GM12878 (cell line): ENCODE measurements around the gene CAPS. TPM values are rescaled to one million over a fixed set of nuclear protein-coding genes. Genes with fewer than 3 reads are reported as not detected.
A peak's percentile ranks its signal among the peaks of the same experiment; 100 is the strongest.

ENCODE experiments used
- ATF3 ChIP-seq: IDR thresholded peaks from 2 replicates; pipeline ENCODE4 v1.6.1; 2011; ENCODE audit warnings: low read depth, mild to moderate bottlenecking, low read length, moderate library complexity, borderline replicate concordance; ENCODE audit errors: extremely low read depth
- BCLAF1 ChIP-seq: fragments of 450-650 bp; IDR thresholded peaks from 2 replicates; pipeline ENCODE4 v1.6.1; 2017; ENCODE audit warnings: antibody characterized with exemption, mild to moderate bottlenecking, moderate library complexity
- CEBPZ ChIP-seq: fragments of 150-350 bp; IDR thresholded peaks from 2 replicates; pipeline ENCODE4 v1.6.1; 2016; ENCODE audit warnings: low read depth, low read length
- CUX1 ChIP-seq: IDR thresholded peaks from 2 replicates; pipeline ENCODE4 v1.6.1; 2012; ENCODE audit warnings: improper control_type of control experiment, low read depth, low read length; ENCODE audit not compliant: insufficient replicate concordance
- HDGF ChIP-seq: fragments of 450-650 bp; IDR thresholded peaks from 2 replicates; pipeline ENCODE4 v1.6.1; 2016; ENCODE audit warnings: antibody characterized with exemption
- LARP7 ChIP-seq: fragments of 450-650 bp; IDR thresholded peaks from 2 replicates; pipeline ENCODE4 v1.6.1; 2017; ENCODE audit warnings: mild to moderate bottlenecking
- MXI1 ChIP-seq: fragments of 150-350 bp; IDR thresholded peaks from 2 replicates; pipeline ENCODE4 v1.6.1; 2011; ENCODE audit warnings: low read depth, mild to moderate bottlenecking, inconsistent platforms, low read length, improper control_type of control experiment
- SPI1 ChIP-seq: IDR thresholded peaks from 2 replicates; pipeline ENCODE4 v1.6.1; 2011; ENCODE audit warnings: low read depth, mild to moderate bottlenecking, low read length, moderate library complexity, borderline replicate concordance; ENCODE audit not compliant: insufficient read depth
- SREBF1 ChIP-seq: IDR thresholded peaks from 2 replicates; pipeline ENCODE4 v1.6.1; 2012; ENCODE audit warnings: mild to moderate bottlenecking, low read length
- ZBTB4 ChIP-seq: fragments of 450-650 bp; formaldehyde crosslinking; IDR thresholded peaks from 2 replicates; pipeline ENCODE4 v1.4.0; 2022; ENCODE audit warnings: mild to moderate bottlenecking, moderate library complexity
- ZNF217 ChIP-seq: fragments of 450-650 bp; IDR thresholded peaks from 2 replicates; pipeline ENCODE4 v1.6.1; 2017; ENCODE audit warnings: antibody characterized with exemption, mild to moderate bottlenecking
- ZNF24 ChIP-seq: fragments of 450-650 bp; IDR thresholded peaks from 2 replicates; pipeline ENCODE4 v1.6.1; 2017; ENCODE audit warnings: antibody characterized with exemption, mild to moderate bottlenecking
- ZNF274 ChIP-seq: IDR thresholded peaks from one replicate; pipeline ENCODE4 v1.8.0; 2011; ENCODE audit not compliant: insufficient read length, insufficient read depth
- polyA plus RNA-seq, 11 experiments: library from polyadenylated mRNA; depleted of rRNA in 4 of 11; unstranded in 6 of 11; stranded (reverse) in 5 of 11; fragments of >200 nt; fragmentation: Nextera tagmentation in 4 of 11; fragmentation: Illumina TruSeq in 1 of 11; extraction: Ambion mirVana in 4 of 11; extraction: Trizol in 1 of 11; gene quantifications; 1 replicate in 1 of 11; 2 replicates in 10 of 11; pipeline versions ENCODE4 v1.2.1 to v1.2.3, GENCODE V29; 2011 to 2016; ENCODE audit warnings: inconsistent platforms in 2 of 11, missing spikeins in 2 of 11, low read depth in 1 of 11
- total RNA-seq, 4 experiments: library from RNA; depleted of rRNA in 3 of 4; stranded (reverse); fragments of >200 nt in 3 of 4; fragmentation: Illumina TruSeq in 1 of 4; extraction: Trizol in 1 of 4; gene quantifications; 2 replicates each; pipeline versions ENCODE4 v1.2.1 to v1.2.3, GENCODE V29; 2013 to 2021

CAPS gene
- total and polyA plus RNA-seq, 10 of the 15 experiments (the other 5 are each of a cell fraction or from before 2014, with no cell fraction given): 0.09 to 6.9 (median 2.9) TPM

GRCh38 chr19:5904352-5905113 lies 9.5 kb upstream of the CAPS start, which contains the start of gene VMAC (continued):
- TF ChIP-seq BCLAF1 (no peak), HDGF (peak; percentile 99), ATF3 (no peak), MXI1 (peak; percentile 80), CEBPZ (no peak), ZBTB4 (no peak), ZNF274 (no peak), SPI1 (no peak), SREBF1 (no peak), LARP7 (peak; percentile 94), ZNF217 (no peak), ZNF24 (no peak), CUX1 (no peak)
